HG02970 (cell line): Measurements from ENCODE around the gene C1orf105.
A peak's percentile ranks its signal among the peaks of the same experiment; 100 is the strongest.
"Not testable (repeated sequence)": the region's sequence is repeated elsewhere in the genome, so short reads cannot be mapped to it uniquely, and the experiment has no call there.

Source experiments
- ATAC-seq: cut with Tn5 transposase; IDR thresholded peaks from one replicate; pipeline ENCODE4 v1.9.1; 2021; ENCODE audit warnings: mild to moderate bottlenecking, moderate library complexity, moderate number of reproducible peaks; ENCODE audit not compliant: unreplicated experiment, low FRiP score

C1orf105 gene

GRCh38 chr1:172482044-172482443, 61.6 kb downstream of the C1orf105 start:
- peak; percentile 58 for ATAC-seq

- no peak for ATAC-seq
These were observed 63.0 kb downstream of the C1orf105 start for GRCh38 chr1:172483448-172483847.

GRCh38 chr1:172484252-172484651, 63.8 kb downstream of the C1orf105 start:
- ATAC-seq, result no peak

GRCh38 chr1:172485626-172486025, 65.1 kb downstream of the C1orf105 start:
- no peak for ATAC-seq

GRCh38 chr1:172486805-172487454, 66.4 kb downstream of the C1orf105 start:
- ATAC-seq, result no peak

- no peak for ATAC-seq
These were observed 67.1 kb downstream of the C1orf105 start for GRCh38 chr1:172487550-172487949.

- ATAC-seq, result no peak
These were observed 67.9 kb downstream of the C1orf105 start for GRCh38 chr1:172488393-172488792.

- ATAC-seq, result no peak
These were observed 69.4 kb downstream of the C1orf105 start for GRCh38 chr1:172489847-172490246.

- no peak for ATAC-seq
These were observed 71.9 kb downstream of the C1orf105 start for GRCh38 chr1:172492421-172492820.

GRCh38 chr1:172494166-172494565, 73.7 kb downstream of the C1orf105 start:
- no peak for ATAC-seq

GRCh38 chr1:172496127-172496526, 75.6 kb downstream of the C1orf105 start:
- not testable (repeated sequence) for ATAC-seq

GRCh38 chr1:172496678-172497077, 76.2 kb downstream of the C1orf105 start:
- no peak for ATAC-seq

- no peak for ATAC-seq
These were observed 76.7 kb downstream of the C1orf105 start for GRCh38 chr1:172497230-172497629.

GRCh38 chr1:172498857-172499256, 78.4 kb downstream of the C1orf105 start:
- no peak for ATAC-seq

- no peak for ATAC-seq
These were observed 79.2 kb downstream of the C1orf105 start for GRCh38 chr1:172499636-172500141.

- ATAC-seq, result no peak
These were observed 79.7 kb downstream of the C1orf105 start for GRCh38 chr1:172500207-172500606.

- no peak for ATAC-seq
These were observed 87.3 kb downstream of the C1orf105 start for GRCh38 chr1:172507741-172508140.

- no peak for ATAC-seq
These were observed 90.0 kb downstream of the C1orf105 start for GRCh38 chr1:172510479-172510878.

- no peak for ATAC-seq
These were observed 92.1 kb downstream of the C1orf105 start for GRCh38 chr1:172512591-172512990.

GRCh38 chr1:172513479-172513878, 93.0 kb downstream of the C1orf105 start:
- no peak for ATAC-seq

- no peak for ATAC-seq
These were observed 93.6 kb downstream of the C1orf105 start for GRCh38 chr1:172514108-172514507.

GRCh38 chr1:172515436-172515835, 95.0 kb downstream of the C1orf105 start:
- ATAC-seq, result no peak
